SU-DHL-6 (cell line): ENCODE results near the gene SPTBN1.

ENCODE experiments used
- H2AFZ ChIP-seq: fragments of 200-600 bp; sonication (generic); 2 replicates; pipeline ENCODE4 v1.6.1; 2014; ENCODE audit warnings: low read depth, mild to moderate bottlenecking, moderate library complexity, mixed read lengths, antibody characterized with exemption, low read length; ENCODE audit not compliant: severe bottlenecking
- H3F3A ChIP-seq: fragments of 200-600 bp; shearing (Covaris generic); 2 replicates; pipeline ENCODE4 v1.6.0; 2016; ENCODE audit warnings: antibody characterized with exemption, mild to moderate bottlenecking; ENCODE audit not compliant: insufficient read depth
- H3K27ac ChIP-seq: fragments of 200-600 bp; sonication (generic); 2 replicates; pipeline ENCODE4 v1.5.1; 2016; ENCODE audit warnings: low read depth, mild to moderate bottlenecking, low read length, moderate library complexity, mixed read lengths
- H3K27me3 ChIP-seq: fragments of 200-600 bp; sonication (generic), shearing (Covaris generic); 2 replicates; pipeline ENCODE4 v1.6.0; 2014; ENCODE audit warnings: mild to moderate bottlenecking, low read length
- H3K36me3 ChIP-seq: fragments of 200-600 bp; sonication (generic); 2 replicates; pipeline ENCODE4 v1.6.1; 2014; ENCODE audit warnings: mild to moderate bottlenecking, low read length, mixed read lengths
- H3K4me2 ChIP-seq: fragments of 300-600, 200-600 bp; shearing (Covaris generic), sonication (generic); 2 replicates; pipeline ENCODE4 v1.6.0; 2014; ENCODE audit warnings: low read length, low read depth, mild to moderate bottlenecking; ENCODE audit not compliant: poor library complexity, severe bottlenecking
- H3K4me3 ChIP-seq: fragments of 200-600 bp; sonication (generic); 2 replicates; pipeline ENCODE4 v1.5.1; 2014; ENCODE audit warnings: antibody characterized with exemption, low read length, mild to moderate bottlenecking, mixed read lengths; ENCODE audit not compliant: insufficient read depth, poor library complexity, severe bottlenecking
- H3K79me2 ChIP-seq: fragments of 200-600 bp; sonication (generic); 2 replicates; pipeline ENCODE4 v1.6.1; 2014; ENCODE audit warnings: mild to moderate bottlenecking, low read length, moderate library complexity; ENCODE audit not compliant: insufficient read depth
- H3K9ac ChIP-seq: fragments of 200-600 bp; sonication (generic); 2 replicates; pipeline ENCODE4 v1.7.0; 2014; ENCODE audit warnings: mild to moderate bottlenecking, low read length
- H3K9me2 ChIP-seq: fragments of 200-600 bp; sonication (generic); replicated peaks from 2 replicates; pipeline ENCODE4 v1.6.1; 2014; ENCODE audit warnings: low read length; ENCODE audit not compliant: insufficient read depth
- H3K9me3 ChIP-seq: fragments of 200-600 bp; sonication (generic); 2 replicates; pipeline ENCODE4 v1.6.1; 2014; ENCODE audit warnings: low read length, mixed read lengths; ENCODE audit not compliant: insufficient read depth
- H4K20me1 ChIP-seq: fragments of 200-600 bp; sonication (generic); 2 replicates; pipeline ENCODE4 v1.6.1; 2014; ENCODE audit warnings: low read depth, mild to moderate bottlenecking, antibody characterized with exemption, low read length, moderate library complexity, mixed read lengths
- EZH2phosphoT487 ChIP-seq: fragments of 200-600 bp; sonication (generic), shearing (Covaris generic); conservative IDR thresholded peaks from 2 replicates; pipeline ENCODE4 v1.6.1; 2018; ENCODE audit warnings: mild to moderate bottlenecking, antibody characterized with exemption, low read length, moderate library complexity, mixed read lengths
- TF ChIP-seq, protein P1 (sequence below): fragments of 200-600 bp; sonication (generic); IDR thresholded peaks from one replicate; pipeline ENCODE4 v1.5.1; 2017; ENCODE audit warnings: antibody characterized with exemption, mild to moderate bottlenecking, low read length, moderate library complexity; ENCODE audit not compliant: insufficient read depth, poor library complexity, severe bottlenecking

SPTBN1 gene

DNA sequence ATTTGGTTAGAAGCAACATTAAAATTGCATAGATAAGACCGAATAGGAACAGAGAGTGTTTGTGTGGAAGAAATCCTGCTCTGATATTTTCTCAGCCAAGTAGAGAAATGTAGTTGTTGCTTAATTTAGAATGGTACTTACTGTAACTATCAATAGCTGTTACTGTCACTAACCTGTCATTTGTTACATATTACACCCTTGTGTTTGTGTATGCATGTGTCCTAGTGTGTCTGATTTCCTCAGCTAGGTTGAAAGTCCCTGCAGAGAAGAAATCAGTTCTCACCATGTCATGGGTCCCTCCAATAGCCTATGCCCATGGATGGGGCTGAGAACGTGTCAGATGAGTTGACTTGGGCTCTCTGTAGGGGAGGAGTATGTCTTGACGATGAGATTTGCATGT lies 94.4 kb downstream of the SPTBN1 start:
- Histone ChIP-seq H2AFZ (no peak overlapping the region), H3K27ac (no peak overlapping the region), H3K4me3 (no peak overlapping the region), H3K9me3 (no peaks in the 10 kb centered on the region), H3K27me3 (no peaks in the 10 kb centered on the region), H3K9me2 (no peaks in the 10 kb centered on the region), H4K20me1 (no peaks in the 10 kb centered on the region), H3K9ac (no peak overlapping the region), H3F3A (no peaks in the 10 kb centered on the region), H3K4me2 (no peak overlapping the region), H3K36me3 (no peaks in the 10 kb centered on the region), H3K79me2 (no peaks in the 10 kb centered on the region; the same call in 1 of the 2 replicates)
- no peak for TF ChIP-seq EZH2phosphoT487
- TF ChIP-seq, protein P1, sequence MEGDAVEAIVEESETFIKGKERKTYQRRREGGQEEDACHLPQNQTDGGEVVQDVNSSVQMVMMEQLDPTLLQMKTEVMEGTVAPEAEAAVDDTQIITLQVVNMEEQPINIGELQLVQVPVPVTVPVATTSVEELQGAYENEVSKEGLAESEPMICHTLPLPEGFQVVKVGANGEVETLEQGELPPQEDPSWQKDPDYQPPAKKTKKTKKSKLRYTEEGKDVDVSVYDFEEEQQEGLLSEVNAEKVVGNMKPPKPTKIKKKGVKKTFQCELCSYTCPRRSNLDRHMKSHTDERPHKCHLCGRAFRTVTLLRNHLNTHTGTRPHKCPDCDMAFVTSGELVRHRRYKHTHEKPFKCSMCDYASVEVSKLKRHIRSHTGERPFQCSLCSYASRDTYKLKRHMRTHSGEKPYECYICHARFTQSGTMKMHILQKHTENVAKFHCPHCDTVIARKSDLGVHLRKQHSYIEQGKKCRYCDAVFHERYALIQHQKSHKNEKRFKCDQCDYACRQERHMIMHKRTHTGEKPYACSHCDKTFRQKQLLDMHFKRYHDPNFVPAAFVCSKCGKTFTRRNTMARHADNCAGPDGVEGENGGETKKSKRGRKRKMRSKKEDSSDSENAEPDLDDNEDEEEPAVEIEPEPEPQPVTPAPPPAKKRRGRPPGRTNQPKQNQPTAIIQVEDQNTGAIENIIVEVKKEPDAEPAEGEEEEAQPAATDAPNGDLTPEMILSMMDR = no peak

- H3K4me2 ChIP-seq = no peak overlapping the region
- H3K79me2 ChIP-seq = no peaks in the 10 kb centered on the region
- no peak overlapping the region for H3K27ac ChIP-seq
- H3K9me3 ChIP-seq = no peaks in the 10 kb centered on the region
- TF ChIP-seq, protein P1 = no peak
- TF ChIP-seq EZH2phosphoT487 = no peak
- no peaks in the 10 kb centered on the region for H4K20me1 ChIP-seq
- H3F3A ChIP-seq = 0 out of 2 replicates have a peak, but pooled peaks cover under 1% of the 10 kb centered on the region
- H2AFZ ChIP-seq = no peak overlapping the region
- H3K36me3 ChIP-seq = no peaks in the 10 kb centered on the region
- H3K9me2 ChIP-seq = no peaks in the 10 kb centered on the region
- no peak overlapping the region for H3K4me3 ChIP-seq
- H3K9ac ChIP-seq = no peak overlapping the region
- H3K27me3 ChIP-seq = no peaks in the 10 kb centered on the region
Measured at GRCh38 chr2:54551123-54551756, 95.1 kb downstream of the SPTBN1 start.

DNA sequence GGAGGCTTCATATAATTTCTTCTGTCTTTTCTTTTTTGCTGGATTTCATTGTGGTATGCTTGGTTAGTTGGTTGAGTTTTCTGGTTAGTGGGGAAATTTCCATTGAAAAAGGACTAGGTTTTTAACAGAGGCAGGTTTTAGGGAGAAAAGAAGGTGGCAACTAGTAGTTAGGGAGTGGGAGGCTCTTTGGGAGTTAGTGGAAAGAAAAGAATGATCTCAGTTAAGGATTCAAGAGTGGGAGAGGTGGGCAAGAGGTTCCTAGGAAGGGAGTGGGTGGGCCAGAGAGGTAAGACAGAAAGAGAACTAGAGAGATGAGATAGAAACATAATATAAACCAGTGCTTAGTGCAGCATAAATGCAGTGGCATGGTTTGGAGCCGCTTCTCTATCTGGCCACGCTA lies 96.9 kb downstream of the SPTBN1 start:
- H3K9ac ChIP-seq = no peak overlapping the region
- no peaks in the 10 kb centered on the region for H3K9me2 ChIP-seq
- no peak overlapping the region for H2AFZ ChIP-seq
- no peaks in the 10 kb centered on the region for H3K36me3 ChIP-seq
- H3K4me3 ChIP-seq = no peak overlapping the region
- no peak overlapping the region for H3K27ac ChIP-seq
- TF ChIP-seq, protein P1 = no peak
- TF ChIP-seq EZH2phosphoT487 = no peak
- H3K79me2 ChIP-seq = no peaks in the 10 kb centered on the region
- no peaks in the 10 kb centered on the region for H3K27me3 ChIP-seq
- no peaks in the 10 kb centered on the region for H3K9me3 ChIP-seq
- H3F3A ChIP-seq = peaks cover 13% of the 10 kb centered on the region; the same call in 1 of the 2 replicates
- no peaks in the 10 kb centered on the region for H4K20me1 ChIP-seq
- H3K4me2 ChIP-seq = no peak overlapping the region
